Astrocyte (in vitro differentiated cells and primary cell): ENCODE measurements around the gene FUT9. TPM values are rescaled to one million over a fixed set of nuclear protein-coding genes. Genes with fewer than 3 reads are reported as not detected.

Experiments used
- DNase-seq: peaks from one replicate; pipeline ENCODE4 v3.0.0-alpha.2; 2010; ENCODE audit warnings: low read depth
- FAIRE-seq: peaks from 2 replicates; lab custom pipeline; 2011; peaks lifted over from hg19 to GRCh38; lab: Jason Lieb, UNC
- H2AFZ ChIP-seq: 2 replicates; pipeline ENCODE4 v1.6.0; 2012; ENCODE audit warnings: low read depth, low read length, inconsistent platforms
- H3K27ac ChIP-seq: 2 replicates; pipeline ENCODE4 v1.5.1; 2011; ENCODE audit warnings: low read depth, low read length, inconsistent platforms
- H3K27me3 ChIP-seq: 2 replicates; pipeline ENCODE4 v1.6.0; 2011; ENCODE audit warnings: low read length, inconsistent platforms; ENCODE audit not compliant: insufficient read depth
- H3K36me3 ChIP-seq: 2 replicates; pipeline ENCODE4 v1.5.1; 2011; ENCODE audit warnings: low read length, inconsistent platforms; ENCODE audit not compliant: insufficient read depth
- H3K4me1 ChIP-seq: 2 replicates; pipeline ENCODE4 v1.5.1; 2011; ENCODE audit warnings: low read length, inconsistent platforms; ENCODE audit not compliant: insufficient read depth
- H3K4me2 ChIP-seq: 2 replicates; pipeline ENCODE4 v1.6.0; 2012; ENCODE audit warnings: low read length, inconsistent platforms
- H3K4me3 ChIP-seq: 2 replicates; pipeline ENCODE4 v1.5.1; 2011; ENCODE audit warnings: low read depth, mild to moderate bottlenecking, low read length, inconsistent platforms; ENCODE audit not compliant: insufficient read depth
- H3K79me2 ChIP-seq: 2 replicates; pipeline ENCODE4 v1.6.0; 2012; ENCODE audit warnings: mild to moderate bottlenecking, low read length, inconsistent platforms; ENCODE audit not compliant: insufficient read depth
- H3K9ac ChIP-seq: 2 replicates; pipeline ENCODE4 v1.6.0; 2012; ENCODE audit warnings: mild to moderate bottlenecking, low read length, inconsistent platforms
- H3K9me3 ChIP-seq: 2 replicates; pipeline ENCODE4 v1.5.1; 2012; ENCODE audit warnings: low read depth, mild to moderate bottlenecking, low read length, inconsistent platforms; ENCODE audit not compliant: insufficient read depth
- H4K20me1 ChIP-seq: 2 replicates; pipeline ENCODE4 v1.6.0; 2012; ENCODE audit warnings: low read length, inconsistent platforms; ENCODE audit not compliant: insufficient read depth
- H3K27ac Mint-ChIP-seq: one replicate; pipeline ENCODE4 v1.8.0; 2021; ENCODE audit warnings: mild to moderate bottlenecking, mixed read lengths; ENCODE audit not compliant: unreplicated experiment
- H3K27me3 Mint-ChIP-seq: one replicate; pipeline ENCODE4 v1.8.0; 2021; ENCODE audit warnings: low read depth, mixed read lengths; ENCODE audit not compliant: unreplicated experiment
- H3K36me3 Mint-ChIP-seq: one replicate; pipeline ENCODE4 v1.8.0; 2021; ENCODE audit warnings: low read depth, mixed read lengths; ENCODE audit not compliant: unreplicated experiment
- H3K4me1 Mint-ChIP-seq: one replicate; pipeline ENCODE4 v1.8.0; 2021; ENCODE audit warnings: low read depth, mixed read lengths; ENCODE audit not compliant: unreplicated experiment
- H3K4me3 Mint-ChIP-seq: one replicate; pipeline ENCODE4 v1.8.0; 2021; ENCODE audit warnings: mild to moderate bottlenecking, moderate library complexity, mixed read lengths; ENCODE audit not compliant: unreplicated experiment
- H3K9me3 Mint-ChIP-seq: one replicate; pipeline ENCODE4 v1.8.0; 2021; ENCODE audit warnings: mild to moderate bottlenecking, mixed read lengths; ENCODE audit not compliant: unreplicated experiment
- EZH2 ChIP-seq: IDR thresholded peaks from 2 replicates; pipeline ENCODE4 v1.6.1; 2012; ENCODE audit warnings: mild to moderate bottlenecking, low read length, inconsistent platforms; ENCODE audit not compliant: insufficient read depth
- total RNA-seq: library from RNA; stranded (reverse); gene quantifications from 2 replicates; pipeline ENCODE4 v1.2.1, GENCODE V29; 2021
- TF ChIP-seq, protein P1 (sequence below): IDR thresholded peaks from 2 replicates; pipeline ENCODE4 v1.5.1; 2011; ENCODE audit warnings: low read depth, mild to moderate bottlenecking, inconsistent platforms, low read length, moderate library complexity; ENCODE audit not compliant: insufficient read depth

Gene FUT9
- total RNA-seq, 1 donor from 2014 or later = 0.20 TPM

DNA sequence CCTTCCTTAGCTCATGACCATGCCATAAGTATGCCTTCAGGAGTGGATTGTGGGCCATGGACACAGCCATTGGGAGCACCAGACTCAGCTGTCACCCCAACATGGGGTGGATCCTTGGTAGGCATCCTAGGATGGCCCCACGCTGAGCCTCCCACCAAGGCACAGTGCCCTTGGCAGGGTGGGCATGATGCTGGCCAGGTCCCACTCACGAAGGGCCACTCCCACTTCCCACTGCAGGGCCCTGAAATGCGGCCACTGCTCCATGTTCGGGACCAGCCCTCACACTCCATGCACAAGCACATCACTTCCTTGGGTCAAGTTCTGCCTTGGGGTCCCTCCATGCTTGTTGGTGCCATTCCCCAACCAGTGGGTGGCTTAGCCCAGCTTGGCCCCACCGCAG is 12.9 kb upstream of the FUT9 start:
- H3K9me3 ChIP-seq = no peaks in the 10 kb centered on the region
- no peaks in the 10 kb centered on the region for H3K36me3 ChIP-seq
- H3K27ac Mint-ChIP-seq = no peak overlapping the region
- no peaks in the 10 kb centered on the region for H3K79me2 ChIP-seq
- H3K4me1 ChIP-seq = no peaks in the 10 kb centered on the region
- no peak for FAIRE-seq
- H3K4me3 ChIP-seq = no peak overlapping the region
- H4K20me1 ChIP-seq = no peaks in the 10 kb centered on the region
- H3K9ac ChIP-seq = no peak overlapping the region
- H3K27ac ChIP-seq = no peak overlapping the region
- no peaks in the 10 kb centered on the region for H3K27me3 Mint-ChIP-seq
- no peak for DNase-seq
- H3K36me3 Mint-ChIP-seq = no peaks in the 10 kb centered on the region
- H3K4me3 Mint-ChIP-seq = no peak overlapping the region
- no peaks in the 10 kb centered on the region for H3K4me1 Mint-ChIP-seq
- TF ChIP-seq, protein P1, sequence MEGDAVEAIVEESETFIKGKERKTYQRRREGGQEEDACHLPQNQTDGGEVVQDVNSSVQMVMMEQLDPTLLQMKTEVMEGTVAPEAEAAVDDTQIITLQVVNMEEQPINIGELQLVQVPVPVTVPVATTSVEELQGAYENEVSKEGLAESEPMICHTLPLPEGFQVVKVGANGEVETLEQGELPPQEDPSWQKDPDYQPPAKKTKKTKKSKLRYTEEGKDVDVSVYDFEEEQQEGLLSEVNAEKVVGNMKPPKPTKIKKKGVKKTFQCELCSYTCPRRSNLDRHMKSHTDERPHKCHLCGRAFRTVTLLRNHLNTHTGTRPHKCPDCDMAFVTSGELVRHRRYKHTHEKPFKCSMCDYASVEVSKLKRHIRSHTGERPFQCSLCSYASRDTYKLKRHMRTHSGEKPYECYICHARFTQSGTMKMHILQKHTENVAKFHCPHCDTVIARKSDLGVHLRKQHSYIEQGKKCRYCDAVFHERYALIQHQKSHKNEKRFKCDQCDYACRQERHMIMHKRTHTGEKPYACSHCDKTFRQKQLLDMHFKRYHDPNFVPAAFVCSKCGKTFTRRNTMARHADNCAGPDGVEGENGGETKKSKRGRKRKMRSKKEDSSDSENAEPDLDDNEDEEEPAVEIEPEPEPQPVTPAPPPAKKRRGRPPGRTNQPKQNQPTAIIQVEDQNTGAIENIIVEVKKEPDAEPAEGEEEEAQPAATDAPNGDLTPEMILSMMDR = no peak
- TF ChIP-seq EZH2 = no peak
- H3K27me3 ChIP-seq = no peaks in the 10 kb centered on the region
- no peak overlapping the region for H2AFZ ChIP-seq
- no peak overlapping the region for H3K4me2 ChIP-seq
- H3K9me3 Mint-ChIP-seq = peaks cover 5% of the 10 kb centered on the region

DNA sequence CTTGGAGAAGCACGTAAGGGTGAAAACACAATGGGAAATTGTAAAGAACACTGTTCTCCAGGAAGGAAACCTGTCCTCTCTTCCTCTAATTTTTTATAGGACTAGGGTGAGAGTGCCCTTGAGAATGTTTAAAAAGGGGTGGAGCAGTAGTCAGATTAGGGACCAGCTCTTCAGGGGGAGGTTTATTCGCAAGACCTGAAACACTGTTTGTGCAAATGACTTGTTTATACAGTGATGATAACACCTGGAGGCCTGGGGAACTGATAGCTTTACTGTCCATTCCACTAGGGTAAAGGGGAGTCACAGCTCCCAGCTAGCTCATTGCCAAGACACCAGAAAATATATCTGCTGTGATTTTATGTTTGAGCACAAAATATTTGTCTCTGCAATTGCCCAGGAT is 8.1 kb upstream of the FUT9 start:
- Mint-ChIP-seq H3K27me3 (peaks cover 2% of the 10 kb centered on the region), H3K36me3 (no peaks in the 10 kb centered on the region), H3K27ac (no peak overlapping the region), H3K4me1 (no peaks in the 10 kb centered on the region), H3K4me3 (no peak overlapping the region), H3K9me3 (no peaks in the 10 kb centered on the region)
- Histone ChIP-seq H4K20me1 (no peaks in the 10 kb centered on the region), H2AFZ (no peak overlapping the region), H3K9me3 (no peaks in the 10 kb centered on the region), H3K4me3 (no peak overlapping the region), H3K4me2 (no peak overlapping the region), H3K36me3 (no peaks in the 10 kb centered on the region), H3K79me2 (no peaks in the 10 kb centered on the region), H3K4me1 (no peaks in the 10 kb centered on the region), H3K27me3 (no peaks in the 10 kb centered on the region), H3K27ac (no peak overlapping the region), H3K9ac (no peak overlapping the region)
- DNase-seq (no peak), FAIRE-seq (no peak)
- no peak for TF ChIP-seq EZH2
- TF ChIP-seq, protein P1 = no peak

DNA sequence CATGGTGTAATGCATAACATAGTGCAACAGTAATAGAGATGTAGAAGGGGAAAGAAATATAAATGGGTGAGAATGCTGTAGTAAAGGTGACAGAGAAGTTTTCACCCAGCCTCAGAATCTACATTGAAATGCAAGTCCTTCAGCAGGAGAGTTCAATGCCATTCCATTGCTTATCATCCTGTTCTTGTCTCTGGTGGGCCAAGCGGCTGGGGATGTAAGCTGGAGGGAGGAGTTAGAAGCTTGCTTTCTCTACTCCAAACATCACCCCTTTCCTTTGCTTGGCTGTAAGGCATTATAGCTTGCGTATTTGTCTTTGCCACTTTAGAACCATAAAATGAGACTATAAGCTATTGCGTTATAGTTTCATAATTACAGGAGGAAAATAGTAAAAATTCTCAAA is 2.2 kb upstream of the FUT9 start:
- no peaks in the 10 kb centered on the region for H3K36me3 ChIP-seq
- no peaks in the 10 kb centered on the region for H3K9me3 ChIP-seq
- no peak overlapping the region for H3K27ac ChIP-seq
- TF ChIP-seq EZH2 = no peak
- TF ChIP-seq, protein P1 = no peak
- Mint-ChIP-seq H3K4me1 (peaks cover 6% of the 10 kb centered on the region), H3K9me3 (peaks cover 2% of the 10 kb centered on the region), H3K27me3 (peaks cover 27% of the 10 kb centered on the region), H3K4me3 (no peak overlapping the region), H3K27ac (no peak overlapping the region), H3K36me3 (no peaks in the 10 kb centered on the region)
- H3K4me3 ChIP-seq = no peak overlapping the region
- no peaks in the 10 kb centered on the region for H4K20me1 ChIP-seq
- peaks cover 2% of the 10 kb centered on the region for H3K4me1 ChIP-seq
- no peak overlapping the region for H3K4me2 ChIP-seq
- peaks cover 27% of the 10 kb centered on the region for H3K27me3 ChIP-seq
- H3K9ac ChIP-seq = no peak overlapping the region
- H3K79me2 ChIP-seq = no peaks in the 10 kb centered on the region
- DNase-seq = no peak
- no peak overlapping the region for H2AFZ ChIP-seq
- no peak for FAIRE-seq
